GM19035 (cell line): ENCODE data around the gene FZD10.

Experiments used
- ATAC-seq: cut with Tn5 transposase; IDR thresholded peaks from one replicate; pipeline ENCODE4 v1.9.1; 2021; ENCODE audit not compliant: unreplicated experiment

The FZD10 gene

DNA sequence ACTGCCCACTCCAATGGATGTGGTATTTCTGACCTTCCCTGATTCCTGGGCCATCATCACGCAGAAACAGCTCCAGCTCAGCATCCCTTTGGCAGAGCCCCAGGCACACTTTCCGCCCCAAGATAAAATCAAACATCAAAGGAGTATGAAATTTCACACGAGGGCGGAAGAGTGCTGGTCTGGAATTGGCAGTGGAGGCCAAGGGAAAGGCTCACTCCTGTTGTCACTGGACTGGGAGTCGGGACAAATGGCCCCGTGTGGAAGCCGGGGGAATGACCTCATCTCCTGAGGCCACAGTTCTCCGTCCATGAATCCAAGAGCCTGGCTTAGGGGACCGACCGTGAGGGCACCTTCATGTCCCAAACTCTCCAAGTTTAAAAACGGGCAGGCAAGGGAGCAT lies 40.9 kb downstream of the FZD10 start:
- ATAC-seq: no peak

- no peak for ATAC-seq
These were observed 42.3 kb downstream of the FZD10 start for GRCh38 chr12:130204541-130204953.

DNA sequence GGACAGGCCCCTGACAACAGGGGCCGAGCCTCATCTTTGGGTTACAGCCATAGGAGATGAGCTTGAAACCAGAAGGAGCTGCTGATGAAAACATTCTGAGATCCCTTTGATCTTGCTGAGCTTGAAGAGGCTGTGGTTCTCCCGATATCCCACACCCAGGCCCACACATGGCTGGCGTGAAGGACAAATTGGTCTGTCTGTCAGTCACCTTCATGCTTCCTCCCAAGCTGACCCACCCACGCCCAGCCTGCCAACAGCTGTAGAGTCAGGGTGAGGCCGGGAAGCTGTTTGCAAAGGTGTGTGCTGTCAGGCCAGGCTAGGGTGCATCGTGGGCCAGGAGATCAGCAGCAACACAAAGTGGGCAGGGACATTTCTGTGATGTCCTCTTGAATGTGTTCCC lies 43.2 kb downstream of the FZD10 start:
- no peak for ATAC-seq

GRCh38 chr12:130212384-130212989 lies 50.2 kb downstream of the FZD10 start:
- no peak for ATAC-seq

- ATAC-seq: no peak
These were observed 51.0 kb downstream of the FZD10 start for GRCh38 chr12:130213249-130213648.

- ATAC-seq: no peak
These were observed 52.6 kb downstream of the FZD10 start for GRCh38 chr12:130214686-130215395.
